Fibroblast of the aortic adventitia (primary cell): Measurements from ENCODE around the gene NRN1L. TPM values are rescaled to one million over a fixed set of nuclear protein-coding genes. Genes with fewer than 3 reads are reported as not detected.

ENCODE experiments used
- DNase-seq: peaks from one replicate; pipeline ENCODE4 v3.0.0-alpha.2; 2010; ENCODE audit warnings: low read depth
- H3K4me3 ChIP-seq: 2 replicates; pipeline ENCODE4 v1.5.1; 2011; ENCODE audit warnings: low read depth, mild to moderate bottlenecking, control low read depth, low read length, moderate library complexity
- CTCF ChIP-seq: IDR thresholded peaks from 2 replicates; pipeline ENCODE4 v1.5.1; 2011; ENCODE audit warnings: mild to moderate bottlenecking, low read length, control low read depth, inconsistent platforms; ENCODE audit not compliant: insufficient read depth
- total RNA-seq: library from RNA; depleted of rRNA; stranded (reverse); fragments of >200 nt; gene quantifications from 2 replicates; pipeline ENCODE4 v1.2.3, GENCODE V29; 2012; ENCODE audit warnings: low replicate concordance

Gene NRN1L
- total RNA-seq, 1 donor = not detected

- TF ChIP-seq CTCF = no peak
- DNase-seq = no peak
- H3K4me3 ChIP-seq = no peak overlapping the region
Measured at GRCh38 chr16:67882374-67883145, 2.1 kb upstream of the NRN1L start.

GRCh38 chr16:67883146-67883871 is 1.4 kb upstream of the NRN1L start:
- TF ChIP-seq CTCF = no peak
- no peak for DNase-seq
- H3K4me3 ChIP-seq = no peak overlapping the region

GRCh38 chr16:67883872-67884261 is 818 bp upstream of the NRN1L start:
- H3K4me3 ChIP-seq = no peak overlapping the region
- TF ChIP-seq CTCF = peak; percentile 84

GRCh38 chr16:67885545-67885944 is 860 bp downstream of the NRN1L start:
- no peak for TF ChIP-seq CTCF

More at GRCh38 chr16:67883872-67884261, 818 bp upstream of the NRN1L start:
- peak; percentile 40 for DNase-seq

GRCh38 chr16:67885976-67886375 is 1.3 kb downstream of the NRN1L start:
- no peak for TF ChIP-seq CTCF
- DNase-seq = no peak
- H3K4me3 ChIP-seq = no peak overlapping the region

More at GRCh38 chr16:67885545-67885944, 860 bp downstream of the NRN1L start:
- DNase-seq = no peak
- no peak overlapping the region for H3K4me3 ChIP-seq

GRCh38 chr16:67886387-67886786 is 1.7 kb downstream of the NRN1L start:
- no peak overlapping the region for H3K4me3 ChIP-seq
- no peak for DNase-seq
- no peak for TF ChIP-seq CTCF
